ENCODE measurements around the gene ATF6.

- TF ChIP-seq, protein P1, sequence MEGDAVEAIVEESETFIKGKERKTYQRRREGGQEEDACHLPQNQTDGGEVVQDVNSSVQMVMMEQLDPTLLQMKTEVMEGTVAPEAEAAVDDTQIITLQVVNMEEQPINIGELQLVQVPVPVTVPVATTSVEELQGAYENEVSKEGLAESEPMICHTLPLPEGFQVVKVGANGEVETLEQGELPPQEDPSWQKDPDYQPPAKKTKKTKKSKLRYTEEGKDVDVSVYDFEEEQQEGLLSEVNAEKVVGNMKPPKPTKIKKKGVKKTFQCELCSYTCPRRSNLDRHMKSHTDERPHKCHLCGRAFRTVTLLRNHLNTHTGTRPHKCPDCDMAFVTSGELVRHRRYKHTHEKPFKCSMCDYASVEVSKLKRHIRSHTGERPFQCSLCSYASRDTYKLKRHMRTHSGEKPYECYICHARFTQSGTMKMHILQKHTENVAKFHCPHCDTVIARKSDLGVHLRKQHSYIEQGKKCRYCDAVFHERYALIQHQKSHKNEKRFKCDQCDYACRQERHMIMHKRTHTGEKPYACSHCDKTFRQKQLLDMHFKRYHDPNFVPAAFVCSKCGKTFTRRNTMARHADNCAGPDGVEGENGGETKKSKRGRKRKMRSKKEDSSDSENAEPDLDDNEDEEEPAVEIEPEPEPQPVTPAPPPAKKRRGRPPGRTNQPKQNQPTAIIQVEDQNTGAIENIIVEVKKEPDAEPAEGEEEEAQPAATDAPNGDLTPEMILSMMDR (IDR thresholded peaks at IDR 0.05), result no peak
- TF ChIP-seq POLR2A (IDR thresholded peaks at IDR 0.05), result no peak
- TF ChIP-seq EP300 (IDR thresholded peaks at IDR 0.05), result no peak
Measured at GRCh38 chr1:161890574-161890973, 124.5 kb downstream of the ATF6 start.
